SK-N-SH (cell line): ENCODE results near the gene CYP21A2.
"Not testable (repeated sequence)": the region's sequence is repeated elsewhere in the genome, so short reads cannot be mapped to it uniquely, and the experiment has no call there.

Experiments
- RFX5 ChIP-seq: IDR thresholded peaks from 2 replicates; pipeline ENCODE4 v1.6.1; 2012; ENCODE audit warnings: mild to moderate bottlenecking, improper control_type of control experiment, low read length
- TF ChIP-seq, protein P1 (sequence below): IDR thresholded peaks from 2 replicates; pipeline ENCODE4 v1.4.0; 2012; ENCODE audit warnings: low read depth

DNA sequence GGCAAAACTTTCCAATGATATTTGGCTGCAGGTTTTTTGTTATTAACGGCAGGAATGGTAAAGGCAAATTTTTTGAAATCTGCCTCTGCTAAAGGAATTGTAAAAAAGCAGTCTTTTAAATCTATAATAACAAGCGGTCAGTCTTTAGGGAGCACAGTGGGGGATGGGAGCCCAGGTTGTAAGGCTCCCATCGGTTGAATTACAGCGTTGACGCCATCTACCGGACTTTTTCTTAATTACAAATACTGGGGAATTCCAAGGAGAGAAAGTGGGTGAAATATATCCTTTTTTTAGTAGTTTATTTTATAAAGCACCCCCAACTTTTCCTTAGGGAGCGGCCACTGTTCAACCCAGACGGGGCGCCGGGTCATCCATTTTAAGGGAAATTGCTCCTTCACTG lies 48.9 kb upstream of the CYP21A2 start:
- TF ChIP-seq, protein P1, sequence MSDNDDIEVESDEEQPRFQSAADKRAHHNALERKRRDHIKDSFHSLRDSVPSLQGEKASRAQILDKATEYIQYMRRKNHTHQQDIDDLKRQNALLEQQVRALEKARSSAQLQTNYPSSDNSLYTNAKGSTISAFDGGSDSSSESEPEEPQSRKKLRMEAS = not testable (repeated sequence)
- not testable (repeated sequence) for TF ChIP-seq RFX5
